C4-2B (cell line): Measurements from ENCODE around the gene FRAS1.

Experiments
- ZFX ChIP-seq: fragments of 450-650 bp; IDR thresholded peaks from 2 replicates; pipeline ENCODE4 v1.6.1; 2017
- TF ChIP-seq, protein P1 (sequence below): fragments of 450-650 bp; conservative IDR thresholded peaks from 2 replicates; pipeline ENCODE4 v1.5.1; 2017; ENCODE audit warnings: mild to moderate bottlenecking

DNA sequence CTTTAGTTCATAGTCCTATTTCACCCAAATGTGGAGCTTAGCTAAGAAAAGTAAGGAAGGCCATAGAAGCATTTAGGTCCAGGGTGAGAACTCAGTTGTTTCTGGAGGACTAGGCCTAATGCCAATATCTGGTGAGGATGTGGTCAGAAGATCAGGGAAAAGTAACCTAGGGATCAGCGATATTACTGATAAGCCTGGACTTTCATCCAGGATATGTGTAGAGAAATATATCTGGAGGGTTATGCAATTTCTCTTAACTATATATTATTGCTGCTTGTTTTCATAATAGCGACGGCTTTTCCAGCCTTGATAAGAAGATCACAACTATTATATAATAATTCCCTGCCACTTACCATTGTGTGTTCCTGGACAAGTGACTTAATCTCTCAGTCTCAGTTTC lies 81.1 kb downstream of the FRAS1 start:
- TF ChIP-seq, protein P1, sequence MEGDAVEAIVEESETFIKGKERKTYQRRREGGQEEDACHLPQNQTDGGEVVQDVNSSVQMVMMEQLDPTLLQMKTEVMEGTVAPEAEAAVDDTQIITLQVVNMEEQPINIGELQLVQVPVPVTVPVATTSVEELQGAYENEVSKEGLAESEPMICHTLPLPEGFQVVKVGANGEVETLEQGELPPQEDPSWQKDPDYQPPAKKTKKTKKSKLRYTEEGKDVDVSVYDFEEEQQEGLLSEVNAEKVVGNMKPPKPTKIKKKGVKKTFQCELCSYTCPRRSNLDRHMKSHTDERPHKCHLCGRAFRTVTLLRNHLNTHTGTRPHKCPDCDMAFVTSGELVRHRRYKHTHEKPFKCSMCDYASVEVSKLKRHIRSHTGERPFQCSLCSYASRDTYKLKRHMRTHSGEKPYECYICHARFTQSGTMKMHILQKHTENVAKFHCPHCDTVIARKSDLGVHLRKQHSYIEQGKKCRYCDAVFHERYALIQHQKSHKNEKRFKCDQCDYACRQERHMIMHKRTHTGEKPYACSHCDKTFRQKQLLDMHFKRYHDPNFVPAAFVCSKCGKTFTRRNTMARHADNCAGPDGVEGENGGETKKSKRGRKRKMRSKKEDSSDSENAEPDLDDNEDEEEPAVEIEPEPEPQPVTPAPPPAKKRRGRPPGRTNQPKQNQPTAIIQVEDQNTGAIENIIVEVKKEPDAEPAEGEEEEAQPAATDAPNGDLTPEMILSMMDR, result no peak
- no peak for TF ChIP-seq ZFX
